CMK (cell line): ENCODE results near the gene AQP12A.
"Not testable (repeated sequence)": the region's sequence is repeated elsewhere in the genome, so short reads cannot be mapped to it uniquely, and the experiment has no call there.

ENCODE experiments used
- DNase-seq: peaks from one replicate; pipeline ENCODE4 v3.0.0-alpha.2; 2010; ENCODE audit warnings: low read depth

The AQP12A gene, protein sequence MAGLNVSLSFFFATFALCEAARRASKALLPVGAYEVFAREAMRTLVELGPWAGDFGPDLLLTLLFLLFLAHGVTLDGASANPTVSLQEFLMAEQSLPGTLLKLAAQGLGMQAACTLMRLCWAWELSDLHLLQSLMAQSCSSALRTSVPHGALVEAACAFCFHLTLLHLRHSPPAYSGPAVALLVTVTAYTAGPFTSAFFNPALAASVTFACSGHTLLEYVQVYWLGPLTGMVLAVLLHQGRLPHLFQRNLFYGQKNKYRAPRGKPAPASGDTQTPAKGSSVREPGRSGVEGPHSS

GRCh38 chr2:240691631-240692420 lies at the start of gene AQP12A:
TSS of gene AQP12A (plus strand) at chr2:240691866. CDS start at chr2:240691914, 48 bp downstream.
- not testable (repeated sequence) for DNase-seq

DNA sequence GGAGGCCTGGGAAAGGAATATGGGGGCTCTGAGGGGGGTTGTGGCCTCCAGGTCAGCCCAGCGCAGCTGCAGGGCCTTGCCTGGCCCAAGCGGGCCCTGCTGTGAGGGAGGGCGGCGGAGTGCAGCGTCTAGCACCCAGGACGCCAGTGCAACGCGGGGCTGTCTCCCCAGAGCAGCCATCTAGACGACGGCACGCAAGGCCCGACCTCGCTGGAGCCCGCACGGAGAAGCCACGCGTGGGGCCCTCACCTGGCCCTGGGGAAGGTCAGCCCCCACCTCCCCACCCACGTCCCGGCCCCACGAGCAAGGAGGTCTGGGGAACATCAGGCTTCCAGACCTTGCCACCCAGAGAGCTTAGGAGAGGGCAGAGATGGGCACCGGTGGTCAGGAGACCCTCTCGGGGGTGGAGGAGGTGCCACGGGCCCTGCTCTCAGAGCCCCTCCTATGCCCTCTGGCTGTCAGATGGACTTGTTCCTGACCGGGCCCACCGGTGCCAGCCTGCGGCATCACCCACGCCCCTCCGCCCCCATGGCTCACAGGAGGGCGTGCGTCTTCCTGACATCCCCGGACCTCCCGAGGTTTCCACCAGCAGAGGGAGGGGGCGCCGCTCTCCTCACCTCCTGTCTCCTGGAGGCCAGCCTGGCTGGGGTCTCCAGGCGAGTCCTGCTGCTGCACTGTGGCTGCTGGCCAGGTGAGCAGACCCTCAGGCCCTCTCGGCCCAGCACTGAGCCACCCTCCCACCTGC lies 49.4 kb upstream of the AQP12A start:
- no peak for DNase-seq

DNA sequence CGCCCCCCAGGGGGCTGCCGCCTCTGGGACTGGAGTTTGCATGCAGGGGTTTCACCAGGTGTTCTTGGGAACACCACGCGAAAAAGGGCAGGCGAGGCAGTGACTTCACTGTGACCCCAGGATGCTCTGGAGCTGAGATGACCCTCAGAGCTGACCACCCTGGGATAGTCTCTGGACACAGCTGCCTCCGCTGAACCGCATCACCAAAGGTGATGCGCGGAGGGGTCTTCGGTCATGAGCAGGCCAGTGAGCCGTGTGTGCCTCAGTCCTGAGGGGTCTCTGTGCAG lies 48.9 kb upstream of the AQP12A start:
- DNase-seq = no peak

- no peak for DNase-seq
Observed at GRCh38 chr2:240643093-240643810, 48.4 kb upstream of the AQP12A start.

DNA sequence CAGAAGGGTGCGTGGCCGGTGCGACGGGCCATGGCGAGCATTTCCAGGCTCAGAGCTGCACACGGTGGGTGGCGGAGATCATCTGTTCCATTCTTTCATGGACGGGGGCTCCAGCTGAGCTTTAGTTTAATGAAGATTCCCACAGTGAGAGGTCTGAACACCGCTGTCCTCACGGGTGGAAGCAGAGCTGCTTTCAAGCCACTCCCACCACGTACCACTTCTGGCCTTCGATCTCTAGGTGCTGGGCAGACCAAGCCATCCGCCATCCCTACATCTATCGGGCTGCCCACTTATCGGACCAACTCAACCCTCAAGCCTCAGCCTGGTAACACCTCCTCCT lies 47.9 kb upstream of the AQP12A start:
- no peak for DNase-seq

- DNase-seq = no peak
Observed at GRCh38 chr2:240644171-240644651, 47.5 kb upstream of the AQP12A start.

DNA sequence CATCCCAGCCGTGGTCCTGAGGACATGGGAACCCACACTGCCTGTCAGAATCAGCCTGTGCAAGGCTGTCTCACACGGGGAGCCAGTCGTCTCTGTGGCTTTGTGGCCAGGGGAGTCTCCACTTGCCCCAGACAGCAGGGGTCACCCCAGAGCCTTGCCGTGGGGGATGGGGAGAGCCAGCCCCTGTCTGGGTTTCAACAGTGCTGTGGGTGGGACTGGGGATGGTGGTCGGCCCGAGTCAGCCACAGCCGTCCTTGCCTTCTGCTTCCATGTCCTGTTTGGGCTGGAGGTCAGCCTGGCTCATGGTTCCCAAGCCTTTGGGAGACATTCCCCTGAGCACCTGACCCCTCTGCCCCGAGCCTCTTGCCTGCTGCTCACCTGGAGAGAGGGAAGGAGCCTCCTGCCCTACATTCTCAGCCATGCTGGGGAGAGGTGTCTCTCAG lies 46.8 kb upstream of the AQP12A start:
- DNase-seq = no peak

DNA sequence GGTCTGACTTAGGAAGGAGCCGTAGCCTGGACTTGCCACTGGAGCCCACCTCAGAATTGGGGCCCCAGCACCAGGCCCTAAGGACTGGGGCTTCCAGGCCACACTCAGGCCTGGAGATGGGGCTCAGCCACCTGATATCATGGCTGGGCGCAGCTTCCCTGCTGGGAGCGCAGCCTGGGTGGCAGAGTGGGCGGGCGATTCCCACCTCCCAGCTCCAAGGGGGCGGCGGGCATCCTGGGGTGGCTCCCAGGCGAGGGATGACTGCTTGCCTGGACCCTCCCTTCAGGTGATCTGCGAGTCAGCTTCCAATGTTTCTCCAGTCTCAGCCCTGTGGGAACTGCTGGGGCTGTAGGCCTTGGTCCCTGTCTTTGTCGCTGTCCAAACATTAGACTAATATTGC lies 46.3 kb upstream of the AQP12A start:
- DNase-seq = no peak

DNA sequence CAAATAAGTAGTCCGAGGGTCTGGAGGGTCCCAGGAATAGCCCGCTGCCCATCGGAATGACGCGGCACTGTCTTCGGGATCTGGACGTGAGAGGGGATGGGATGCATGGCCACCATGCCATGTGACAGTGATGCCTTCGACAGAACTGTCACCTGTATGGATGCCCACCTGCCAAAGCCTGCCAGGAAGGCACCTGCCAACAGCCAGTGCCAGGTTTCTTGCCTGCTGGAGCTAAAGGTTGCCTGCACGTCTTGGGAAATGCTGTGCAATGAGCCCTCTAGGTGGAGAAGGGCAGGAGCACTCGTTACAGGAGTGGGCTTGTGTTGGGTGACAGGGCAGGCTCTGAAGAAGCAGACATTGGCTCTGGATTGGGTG lies 45.9 kb upstream of the AQP12A start:
- no peak for DNase-seq

- no peak for DNase-seq
Observed at GRCh38 chr2:240646176-240646899, 45.3 kb upstream of the AQP12A start.

- DNase-seq = no peak
Observed at GRCh38 chr2:240646900-240647502, 44.7 kb upstream of the AQP12A start.

- no peak for DNase-seq
Observed at GRCh38 chr2:240647503-240648154, 44.0 kb upstream of the AQP12A start.

- no peak for DNase-seq
Observed at GRCh38 chr2:240648155-240648649, 43.5 kb upstream of the AQP12A start.

- no peak for DNase-seq
Observed at GRCh38 chr2:240648650-240649275, 42.9 kb upstream of the AQP12A start.

DNA sequence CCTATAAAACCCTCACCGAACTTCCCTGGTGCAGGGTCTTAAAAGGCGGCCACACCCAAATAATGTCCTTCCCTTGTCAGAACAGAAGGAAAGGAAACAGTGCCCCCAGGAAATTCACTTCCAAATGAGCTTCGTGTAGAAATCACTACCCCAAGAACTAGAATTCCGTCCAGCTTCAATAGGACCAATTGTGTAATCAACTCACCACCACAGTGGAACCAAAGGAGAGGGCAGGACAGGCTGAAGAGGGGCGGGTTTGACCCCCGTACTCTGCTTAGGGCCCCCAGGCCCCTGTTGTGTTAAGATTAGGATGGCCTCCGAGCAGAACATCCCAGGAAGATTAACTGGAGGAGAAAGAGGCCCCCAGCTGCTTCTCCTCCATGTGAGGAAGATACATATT lies 42.3 kb upstream of the AQP12A start:
- no peak for DNase-seq

DNA sequence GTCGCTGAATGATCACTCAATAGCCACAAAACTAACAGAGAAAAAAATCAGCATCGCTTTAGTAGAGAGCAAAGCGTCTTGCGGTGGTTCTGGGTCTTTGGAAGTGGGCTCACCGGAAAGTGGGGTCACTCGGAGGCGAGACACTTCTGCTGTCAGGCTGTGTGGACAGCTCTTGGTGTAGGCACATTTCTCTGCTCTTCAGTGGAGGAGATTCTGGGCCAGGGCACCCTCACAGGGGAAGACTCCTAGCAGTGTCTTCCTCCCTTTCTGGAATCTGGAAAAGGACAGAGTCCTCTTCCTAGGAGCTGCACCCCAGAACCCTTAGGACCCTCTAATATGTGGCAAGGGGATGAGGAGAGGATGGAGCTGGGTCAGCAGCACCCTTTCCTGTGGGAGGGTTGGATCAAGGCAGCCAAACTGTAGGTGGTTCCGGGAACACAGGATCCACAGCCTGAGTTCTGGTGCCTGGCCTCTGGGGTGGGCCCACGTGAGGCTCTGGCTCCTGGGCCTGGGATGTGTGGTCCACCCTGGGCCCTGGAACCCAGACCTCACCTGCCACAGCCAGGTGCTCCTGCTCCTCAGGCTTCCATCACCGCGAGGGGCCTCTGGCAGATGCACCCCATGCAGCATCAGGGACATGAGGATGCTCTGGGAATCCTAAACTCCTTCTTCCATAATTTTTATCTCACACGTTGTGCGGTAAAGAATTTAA lies 41.3 kb upstream of the AQP12A start:
- no peak for DNase-seq

- DNase-seq = no peak
Observed at GRCh38 chr2:240651185-240651584, 40.5 kb upstream of the AQP12A start.

GRCh38 chr2:240655931-240656886 lies 35.5 kb upstream of the AQP12A start:
- no peak for DNase-seq
